Bone marrow (tissue), 2 donors: ENCODE results near the gene NAT14.
"Not testable (repeated sequence)": the region's sequence is repeated elsewhere in the genome, so short reads cannot be mapped to it uniquely, and the experiment has no call there.

Source experiments
- DNase-seq, 2 donors: peaks; one replicate each; lab custom pipeline; 2025; lab: John Stamatoyannopoulos, UW

NAT14 gene

DNA sequence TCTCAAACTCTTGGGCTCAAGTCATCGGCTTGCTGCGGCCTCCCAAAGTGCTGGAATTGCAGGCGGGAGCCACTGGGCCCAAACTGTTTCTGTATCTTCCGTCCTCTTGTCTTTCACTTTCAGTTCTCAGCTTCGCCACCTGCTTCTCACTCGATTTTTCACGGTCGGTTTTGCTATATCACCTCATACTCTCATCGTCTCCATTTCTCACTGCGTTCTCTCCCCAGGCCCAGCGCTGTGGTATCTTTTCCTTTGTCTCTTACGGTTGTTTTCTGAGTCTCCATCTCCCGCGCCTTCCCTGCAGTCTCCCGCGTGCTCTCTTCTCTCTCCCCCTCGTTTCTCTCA is 18.1 kb downstream of the NAT14 start:
- no peak for DNase-seq

DNA sequence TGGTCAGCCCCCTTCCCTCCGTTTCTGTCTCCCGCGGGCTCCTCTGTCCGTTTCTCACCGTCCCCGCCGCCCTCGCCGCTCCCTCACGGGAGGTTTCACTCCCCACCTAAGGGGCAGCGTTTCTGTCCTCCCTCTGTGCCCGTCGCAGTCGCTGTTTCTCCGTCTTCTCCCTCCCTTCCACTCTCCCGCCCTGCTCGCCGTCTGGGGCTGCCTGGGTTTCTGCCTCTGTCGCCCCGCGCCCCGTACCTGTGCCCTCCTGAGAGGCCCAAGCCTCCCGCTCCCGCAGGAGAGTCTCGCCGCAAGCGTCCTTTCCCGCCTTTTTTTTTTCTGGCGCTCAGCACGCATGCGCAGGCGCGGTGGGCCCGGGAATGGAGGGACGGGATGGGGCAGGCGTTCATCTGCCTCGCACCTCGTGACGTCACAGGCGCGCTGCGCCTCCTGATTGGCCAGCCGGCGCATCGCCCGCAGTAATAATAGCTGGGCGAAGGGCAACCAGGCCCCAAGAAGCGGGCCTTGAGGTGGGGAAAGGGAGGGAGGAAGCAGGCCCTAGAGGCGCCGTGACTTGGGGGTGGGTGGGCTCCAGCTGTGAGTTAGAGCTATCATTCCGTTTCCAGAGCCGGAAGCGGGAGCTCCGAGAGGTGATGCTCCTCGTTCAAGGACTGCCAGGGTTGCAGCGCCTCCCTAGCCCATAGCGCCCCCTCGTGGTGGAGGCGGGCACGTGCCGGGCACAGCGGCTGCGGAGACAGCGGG is 18.7 kb downstream of the NAT14 start:
- DNase-seq: peak; percentile 82 to 99

DNA sequence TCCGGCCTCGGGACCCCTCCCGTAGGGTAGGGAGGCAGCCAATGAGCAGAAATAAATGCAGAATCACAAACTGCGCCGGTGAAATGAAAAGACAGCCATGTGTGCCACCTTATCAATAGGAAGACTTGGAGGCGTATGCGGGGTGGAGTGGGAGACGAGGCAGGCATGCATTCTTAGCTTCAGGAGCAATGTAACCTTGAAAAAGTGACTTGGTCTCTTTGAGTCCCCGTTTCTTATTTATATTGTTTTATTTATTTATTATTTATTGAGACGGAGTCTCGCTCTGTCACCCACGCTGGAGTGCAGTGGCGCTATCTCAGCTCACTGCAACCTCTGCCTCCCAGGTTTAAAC is 19.2 kb downstream of the NAT14 start:
- no peak for DNase-seq

- no peak for DNase-seq
Measured at GRCh38 chr19:55504981-55505380, 20.0 kb downstream of the NAT14 start.

GRCh38 chr19:55508120-55508519 is 23.1 kb downstream of the NAT14 start:
- no peak for DNase-seq

GRCh38 chr19:55516878-55517620 is 32.1 kb downstream of the NAT14 start:
- peak; percentile 81 to 92 for DNase-seq

DNA sequence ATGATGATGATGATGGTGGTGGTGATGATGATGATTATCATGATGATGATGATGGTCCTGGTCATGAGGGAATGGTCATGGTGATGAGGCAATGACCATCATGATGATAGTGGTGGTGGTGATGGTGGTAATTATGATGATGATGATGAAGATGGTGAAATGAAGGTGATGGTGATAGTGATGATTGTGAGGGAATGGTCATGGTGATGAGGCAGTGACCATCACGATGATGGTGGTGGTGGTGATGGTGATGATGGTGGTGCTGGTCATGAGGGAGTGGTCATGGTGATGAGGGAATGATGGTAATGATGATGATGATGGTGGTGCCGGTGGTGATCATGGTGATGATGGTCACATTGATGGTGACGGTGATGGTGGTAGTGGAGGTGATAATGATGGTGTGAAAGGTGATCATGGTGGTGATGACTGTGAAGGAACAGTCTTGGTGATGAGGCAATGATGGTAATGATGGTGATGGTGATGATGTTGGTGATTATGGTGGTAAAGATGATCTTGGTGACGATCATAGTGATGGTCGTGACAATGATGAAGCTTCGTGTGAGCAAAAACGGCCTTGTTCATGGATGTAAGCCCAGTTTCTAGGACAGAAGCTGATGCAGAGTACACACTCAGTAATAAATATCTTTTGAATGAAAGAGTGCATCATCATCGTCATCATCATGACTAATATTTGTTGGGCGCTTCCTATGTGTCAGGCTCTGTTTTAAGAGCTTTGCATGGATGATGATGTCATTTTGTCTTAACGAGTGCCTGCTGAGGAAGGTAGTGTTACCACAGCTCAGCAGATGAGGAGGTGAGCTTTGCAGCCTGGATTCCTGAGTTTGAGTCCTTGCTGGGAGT is 34.7 kb downstream of the NAT14 start:
- DNase-seq: no peak

DNA sequence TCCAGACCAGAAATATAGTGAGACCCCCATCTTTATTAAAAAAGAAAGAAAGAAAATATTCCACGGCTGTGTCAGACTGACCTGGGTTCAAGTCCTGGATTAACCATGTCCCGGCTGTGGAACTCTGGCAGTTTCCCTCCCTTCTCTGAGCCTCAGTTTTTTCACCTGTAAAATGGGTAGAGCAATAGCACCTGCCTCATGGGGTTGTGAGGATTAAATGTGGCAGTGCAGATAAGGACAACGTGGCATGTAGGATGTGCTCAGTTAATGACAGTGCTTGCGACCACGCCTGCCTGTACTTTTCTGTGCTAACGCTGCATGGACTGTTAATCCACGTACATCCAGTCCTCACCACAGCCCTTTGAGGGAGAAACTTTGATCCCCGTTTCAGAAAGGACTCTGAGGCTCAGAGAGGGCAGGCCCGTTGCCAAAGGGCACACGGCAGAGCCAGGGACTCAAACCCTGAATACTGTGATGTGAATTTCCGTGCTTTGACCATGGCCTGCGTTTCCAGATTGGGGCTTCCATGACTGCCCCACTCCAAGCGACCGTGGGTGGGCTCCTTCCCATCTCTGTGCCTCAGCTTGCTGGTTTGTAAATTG is 35.8 kb downstream of the NAT14 start:
- DNase-seq: no peak

- no peak for DNase-seq
Measured at GRCh38 chr19:55525289-55526101, 40.5 kb downstream of the NAT14 start.

- peak in 1 of 2 donors; percentile 60 for DNase-seq
Measured at GRCh38 chr19:55526216-55527196, 41.5 kb downstream of the NAT14 start.

- DNase-seq: no peak
Measured at GRCh38 chr19:55527197-55528029, 42.4 kb downstream of the NAT14 start.

DNA sequence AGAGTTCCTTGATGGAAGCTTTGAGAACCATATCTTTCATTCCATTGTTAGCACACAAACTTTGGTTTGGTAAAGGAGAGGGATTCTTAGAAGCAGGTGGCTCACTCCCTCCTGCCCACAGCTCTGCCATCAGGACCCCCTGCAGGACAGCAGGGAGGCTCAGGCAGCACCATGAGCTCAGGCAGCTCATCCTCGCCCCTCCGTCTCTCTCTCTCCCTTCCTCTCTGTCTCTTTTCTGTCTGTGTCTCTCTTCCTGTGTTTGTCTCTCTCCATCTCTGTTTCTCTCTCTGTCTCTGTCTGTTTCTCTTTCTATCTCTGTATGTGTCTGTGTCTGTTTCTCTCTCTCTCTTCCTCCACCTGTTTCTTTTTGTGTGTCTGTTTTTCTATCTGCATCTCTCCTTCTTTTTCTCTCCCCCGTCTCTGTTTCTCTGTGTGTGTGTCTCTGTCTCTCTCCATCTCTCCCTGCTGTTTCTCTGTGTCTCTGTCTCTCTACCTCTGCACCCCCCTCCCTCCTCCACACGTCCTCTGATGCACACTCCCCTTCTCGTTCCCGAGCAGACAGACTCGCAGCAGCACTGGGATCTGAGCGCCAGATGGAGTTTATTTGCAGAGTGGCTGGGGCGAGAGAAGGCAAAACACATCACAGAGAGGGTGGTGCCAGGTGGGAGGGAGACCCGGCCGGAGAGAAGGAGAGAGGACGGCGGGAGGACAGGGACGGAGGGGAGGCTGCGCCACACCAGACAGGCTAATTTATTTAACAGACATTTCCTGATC is 43.2 kb downstream of the NAT14 start:
- no peak for DNase-seq

- no peak for DNase-seq
Measured at GRCh38 chr19:55529636-55530234, 44.7 kb downstream of the NAT14 start.

- DNase-seq: no peak
Measured at GRCh38 chr19:55530996-55531395, 46.0 kb downstream of the NAT14 start.

DNA sequence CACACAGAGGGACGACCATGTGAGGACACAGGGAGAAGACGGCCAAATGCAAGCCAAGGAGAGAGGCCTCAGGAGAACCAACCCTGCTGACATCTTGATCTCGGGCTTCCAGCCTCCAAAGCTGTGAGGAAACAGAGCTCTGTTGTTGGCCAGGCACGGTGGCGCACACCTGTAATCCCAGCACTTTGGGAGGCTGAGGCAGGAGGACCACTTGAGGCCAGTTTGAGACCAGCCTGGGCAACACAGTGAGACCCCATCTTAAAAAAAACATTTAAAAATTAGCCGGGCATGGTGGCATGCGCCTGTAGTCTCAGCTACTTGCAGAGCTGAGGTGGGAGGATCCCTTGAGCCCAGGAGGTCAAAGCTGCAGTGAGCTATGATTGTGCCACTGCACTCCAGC is 49.3 kb downstream of the NAT14 start:
- not testable (repeated sequence) for DNase-seq

DNA sequence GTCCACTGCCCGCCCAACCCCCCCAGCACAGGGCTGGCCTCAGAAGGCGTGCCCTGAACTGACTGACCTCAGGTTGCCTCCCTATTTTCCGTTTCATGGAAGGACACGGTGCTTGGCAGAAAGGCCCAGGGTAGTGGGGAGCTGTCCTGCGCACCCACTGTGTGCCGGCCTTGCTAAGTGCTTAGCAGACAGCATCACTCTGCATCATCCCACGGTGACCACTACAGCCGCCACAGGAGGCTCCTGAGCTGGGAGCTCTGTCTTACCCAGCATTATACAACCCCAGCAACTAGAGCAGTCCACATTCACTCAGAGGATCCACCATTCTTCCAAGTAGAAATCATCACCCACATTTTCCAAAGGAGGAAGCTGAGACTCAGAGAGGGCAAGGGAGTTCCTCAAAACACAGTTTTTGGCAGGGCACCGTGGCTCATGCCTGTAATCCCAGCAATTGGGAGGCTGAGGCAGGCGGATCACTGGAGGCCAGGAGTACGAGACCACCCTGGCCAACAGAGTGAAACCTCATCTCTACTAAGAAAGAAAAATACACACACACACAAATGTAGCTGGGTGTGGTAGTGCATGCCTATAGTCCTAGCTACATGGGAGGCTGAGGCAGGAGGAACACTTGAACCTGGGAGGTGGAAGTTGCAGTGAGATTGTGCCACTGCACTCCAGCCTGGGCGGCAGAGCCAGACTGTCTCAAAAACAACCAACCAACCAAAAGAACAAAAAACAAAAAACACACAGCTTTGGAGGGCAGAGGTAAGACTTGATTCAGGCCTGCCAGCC is 50.4 kb downstream of the NAT14 start:
- DNase-seq: no peak

DNA sequence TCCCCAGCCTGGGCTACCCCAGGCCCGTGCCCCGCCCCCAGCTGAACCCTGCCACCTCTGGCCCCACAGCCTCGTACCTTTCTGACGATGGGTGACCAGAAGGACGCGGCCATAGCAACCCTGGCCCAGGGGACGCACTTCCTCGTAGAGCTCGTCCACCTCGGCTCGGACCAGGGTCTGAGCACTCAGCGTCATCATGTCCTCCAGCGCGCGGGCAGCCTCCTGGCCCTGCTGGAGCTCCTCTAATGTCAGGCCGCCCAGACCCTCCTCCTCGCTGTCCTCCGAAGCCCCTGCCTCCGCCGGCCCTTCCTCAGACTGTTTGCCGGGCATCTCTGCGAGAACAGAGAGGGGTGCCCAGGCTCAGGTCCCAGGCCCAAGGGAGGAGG is 51.0 kb downstream of the NAT14 start:
- DNase-seq: no peak
